WTC11 (cell line): ENCODE measurements around the gene SUPT3H. TPM values are rescaled to one million over a fixed set of nuclear protein-coding genes. Genes with fewer than 3 reads are reported as not detected.

ENCODE experiments used
- ATAC-seq: fragments of 200-7000 bp; cut with Tn5 transposase; 2 replicates; pipeline ENCODE4 v1.10.0; 2021; ENCODE audit warnings: mild to moderate bottlenecking, moderate library complexity
- CTCF ChIA-PET: fragments of 300-600 bp; sonication (Branson Sonifier 250); formaldehyde crosslinking; loops from one replicate; lab custom pipeline; 2021; ENCODE audit warnings: antibody characterized with exemption; lab: Charles Lee
- POLR2A ChIA-PET: fragments of 350-600 bp; sonication (Branson Sonifier 250); formaldehyde crosslinking; loops from one replicate; lab custom pipeline; 2021; ENCODE audit warnings: antibody characterized with exemption; lab: Charles Lee
- DNase-seq: peaks from one replicate; pipeline ENCODE4 v3.0.0; 2021; ENCODE audit warnings: low spot score
- H3K27ac Mint-ChIP-seq: 2 replicates; pipeline ENCODE4 v1.8.0; 2021; ENCODE audit warnings: mixed read lengths
- H3K27me3 Mint-ChIP-seq: 2 replicates; pipeline ENCODE4 v1.8.0; 2021; ENCODE audit warnings: low read depth, mild to moderate bottlenecking, moderate library complexity, mixed read lengths
- H3K36me3 Mint-ChIP-seq: 2 replicates; pipeline ENCODE4 v1.8.0; 2021; ENCODE audit warnings: mixed read lengths
- H3K4me1 Mint-ChIP-seq: 2 replicates; pipeline ENCODE4 v1.8.0; 2022; ENCODE audit warnings: mixed read lengths
- H3K4me3 Mint-ChIP-seq: 2 replicates; pipeline ENCODE4 v1.8.0; 2021; ENCODE audit warnings: mild to moderate bottlenecking, moderate library complexity, mixed read lengths
- H3K9me3 Mint-ChIP-seq: 2 replicates; pipeline ENCODE4 v1.8.0; 2021; ENCODE audit warnings: mixed read lengths
- CBFB ChIP-seq: sonication (generic); formaldehyde crosslinking; IDR thresholded peaks from 2 replicates; pipeline ENCODE4 v1.8.1; 2022; ENCODE audit warnings: mild to moderate bottlenecking, low read depth, missing genetic modification reagents
- CREM ChIP-seq: sonication (generic); formaldehyde crosslinking; IDR thresholded peaks from 2 replicates; pipeline ENCODE4 v1.8.1; 2022; ENCODE audit warnings: mild to moderate bottlenecking, missing genetic modification reagents, moderate library complexity
- FOXP4 ChIP-seq: sonication (generic); formaldehyde crosslinking; IDR thresholded peaks from 2 replicates; pipeline ENCODE4 v1.8.0; 2022; ENCODE audit warnings: mild to moderate bottlenecking, missing genetic modification reagents
- GABPB1 ChIP-seq: sonication (generic); formaldehyde crosslinking; IDR thresholded peaks from 2 replicates; pipeline ENCODE4 v1.8.1; 2023; ENCODE audit warnings: mild to moderate bottlenecking, missing genetic modification reagents
- GTF2I ChIP-seq: fragments of 250-450 bp; sonication (Bioruptor Pico); conservative IDR thresholded peaks from 2 replicates; pipeline ENCODE4 v1.4.0; 2021; ENCODE audit warnings: mild to moderate bottlenecking
- HMGA2 ChIP-seq: fragments of 250-450 bp; sonication (Bioruptor Pico); IDR thresholded peaks from 2 replicates; pipeline ENCODE4 v1.4.0; 2021; ENCODE audit warnings: mild to moderate bottlenecking, moderate library complexity
- JUN ChIP-seq: sonication (generic); formaldehyde crosslinking; IDR thresholded peaks from 2 replicates; pipeline ENCODE4 v1.8.0; 2023; ENCODE audit warnings: mild to moderate bottlenecking, missing genetic modification reagents
- MAX ChIP-seq: sonication (generic); formaldehyde crosslinking; IDR thresholded peaks from 2 replicates; pipeline ENCODE4 v1.8.0; 2022; ENCODE audit warnings: mild to moderate bottlenecking, missing genetic modification reagents
- MYBL2 ChIP-seq: sonication (generic); formaldehyde crosslinking; IDR thresholded peaks from 2 replicates; pipeline ENCODE4 v1.8.1; 2023; ENCODE audit warnings: mild to moderate bottlenecking, moderate library complexity, missing genetic modification reagents
- NFATC4 ChIP-seq: fragments of 250-450 bp; sonication (Bioruptor Pico); IDR thresholded peaks from 2 replicates; pipeline ENCODE4 v1.9.0; 2021; ENCODE audit warnings: mild to moderate bottlenecking
- OVOL2 ChIP-seq: fragments of 250-450 bp; sonication (Bioruptor Pico); IDR thresholded peaks from 2 replicates; pipeline ENCODE4 v1.9.0; 2021; ENCODE audit warnings: mild to moderate bottlenecking, borderline replicate concordance
- PRRX2 ChIP-seq: fragments of 250-450 bp; sonication (Bioruptor Pico); IDR thresholded peaks from 2 replicates; pipeline ENCODE4 v1.8.0; 2021; ENCODE audit warnings: mild to moderate bottlenecking
- RELA ChIP-seq: sonication (generic); formaldehyde crosslinking; IDR thresholded peaks from 2 replicates; pipeline ENCODE4 v1.8.1; 2022; ENCODE audit warnings: missing genetic modification reagents, mild to moderate bottlenecking, borderline replicate concordance
- ZNF121 ChIP-seq: sonication (generic); formaldehyde crosslinking; IDR thresholded peaks from 2 replicates; pipeline ENCODE4 v1.8.0; 2023; ENCODE audit warnings: missing genetic modification reagents
- ZNF219 ChIP-seq: sonication (generic); formaldehyde crosslinking; IDR thresholded peaks from 2 replicates; pipeline ENCODE4 v1.8.0; 2023; ENCODE audit warnings: missing genetic modification reagents, mild to moderate bottlenecking, borderline replicate concordance
- ZNF396 ChIP-seq: fragments of 250-450 bp; sonication (Bioruptor Pico); IDR thresholded peaks from 2 replicates; pipeline ENCODE4 v1.8.0; 2021; ENCODE audit warnings: mild to moderate bottlenecking, moderate library complexity, borderline replicate concordance
- ZNF416 ChIP-seq: fragments of 250-450 bp; sonication (Bioruptor Pico); IDR thresholded peaks from 2 replicates; pipeline ENCODE4 v1.9.0; 2021; ENCODE audit warnings: mild to moderate bottlenecking, inconsistent platforms
- ZNF425 ChIP-seq: fragments of 250-450 bp; sonication (Bioruptor Pico); conservative IDR thresholded peaks from 2 replicates; pipeline ENCODE4 v1.9.0; 2021; ENCODE audit warnings: mild to moderate bottlenecking
- ZNF532 ChIP-seq: fragments of 250-450 bp; sonication (Bioruptor Pico); IDR thresholded peaks from 2 replicates; pipeline ENCODE4 v1.9.0; 2021; ENCODE audit warnings: mild to moderate bottlenecking, borderline replicate concordance
- ZNF671 ChIP-seq: fragments of 250-450 bp; sonication (Bioruptor Pico); IDR thresholded peaks from 2 replicates; pipeline ENCODE4 v1.8.0; 2021; ENCODE audit warnings: mild to moderate bottlenecking
- total RNA-seq: library from RNA; stranded (reverse); gene quantifications from 3 replicates; pipeline ENCODE4 v1.2.3, GENCODE V29; 2021

The SUPT3H gene
- total RNA-seq, 1 experiment from 2014 or later = 15.3 TPM

- CTCF ChIA-PET = no interaction called here
- no peak overlapping the region for H3K27ac Mint-ChIP-seq
- POLR2A ChIA-PET = no interaction called here
Observed at GRCh38 chr6:45006893-45007292, 370.8 kb downstream of the SUPT3H start.

More at GRCh38 chr6:45006893-45007292, 370.8 kb downstream of the SUPT3H start:
- DNase-seq (no peak), ATAC-seq (no peak)
- Mint-ChIP-seq H3K27me3 (no peaks in the 10 kb centered on the region), H3K4me3 (no peak overlapping the region), H3K4me1 (no peaks in the 10 kb centered on the region), H3K36me3 (peaks cover 1% of the 10 kb centered on the region), H3K9me3 (peaks cover 2% of the 10 kb centered on the region; the same call in 1 of the 2 replicates)
- TF ChIP-seq CREM (CRISPR knock-in tag) (no peak), ZNF121 (no peak), ZNF532 (CRISPR knock-in tag) (no peak), JUN (no peak), RELA (CRISPR knock-in tag) (no peak), OVOL2 (no peak), PRRX2 (CRISPR knock-in tag) (no peak), ZNF671 (CRISPR knock-in tag) (no peak), GABPB1 (CRISPR knock-in tag) (no peak), HMGA2 (CRISPR knock-in tag) (no peak), ZNF416 (CRISPR knock-in tag) (no peak), FOXP4 (CRISPR knock-in tag) (no peak), MAX (CRISPR knock-in tag) (no peak), ZNF219 (no peak), MYBL2 (no peak), GTF2I (CRISPR knock-in tag) (no peak), CBFB (no peak), NFATC4 (CRISPR knock-in tag) (no peak), ZNF425 (CRISPR knock-in tag) (no peak), ZNF396 (CRISPR knock-in tag) (no peak)
